ENCODE data around the gene NEO1. TPM values are rescaled to one million over a fixed set of nuclear protein-coding genes. Genes with fewer than 3 reads are reported as not detected.

NEO1 gene
- total RNA-seq, 1 donor from 2014 or later = 136 TPM

DNA sequence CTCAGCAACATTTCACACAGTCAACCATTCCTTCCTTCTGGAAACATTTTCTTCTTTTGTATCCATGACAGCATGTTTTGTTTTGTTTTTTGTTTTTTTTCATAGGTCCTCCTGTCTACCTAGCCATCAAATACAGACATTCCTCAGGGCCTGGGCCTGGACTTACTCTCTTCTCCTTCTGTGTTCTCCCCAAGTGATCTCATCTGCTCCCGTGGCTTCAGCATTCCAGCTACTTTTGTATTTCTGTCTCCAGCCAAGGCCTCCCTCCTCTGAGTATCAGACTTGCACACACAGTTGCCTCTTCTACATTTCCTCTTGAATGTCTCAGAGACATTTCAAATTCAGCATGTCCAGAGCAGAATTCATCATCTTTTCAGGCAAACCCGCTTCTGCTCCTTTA lies 234.0 kb downstream of the NEO1 start:
- H3K4me1 Mint-ChIP-seq = no peaks in the 10 kb centered on the region
- no peak for TF ChIP-seq CTCF (IDR thresholded peaks at IDR 0.05; ENCODE audit: unreplicated experiment)
- peaks cover 31% of the 10 kb centered on the region for H3K36me3 Mint-ChIP-seq
- H3K9me3 Mint-ChIP-seq = no peaks in the 10 kb centered on the region
- no peaks in the 10 kb centered on the region for H3K27me3 Mint-ChIP-seq (ENCODE audit: low read depth)
- H3K4me3 Mint-ChIP-seq = no peak overlapping the region
- DNase-seq (ENCODE audit: low spot score in 2 of 2, unreplicated experiment in 2 of 2) = no peak
- no peak overlapping the region for H3K27ac Mint-ChIP-seq

DNA sequence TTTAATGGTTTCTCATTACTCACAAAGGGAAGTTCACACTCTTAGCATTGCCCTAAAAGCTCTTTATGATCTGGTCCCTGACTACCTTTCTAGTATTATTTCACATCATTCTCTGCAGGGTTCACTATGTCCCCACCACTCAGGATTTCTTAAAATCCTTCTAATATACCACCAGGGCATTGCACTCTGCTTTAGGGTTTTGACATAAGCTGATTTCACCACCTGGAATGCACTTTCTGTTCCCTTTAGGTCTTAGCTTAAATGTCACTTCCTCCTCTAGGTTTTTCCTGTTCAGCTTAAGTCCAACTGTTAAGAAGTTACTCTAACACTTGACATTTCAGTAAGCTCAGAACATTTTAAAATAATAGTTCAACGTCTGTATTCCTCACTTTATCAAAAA lies 234.8 kb downstream of the NEO1 start:
- DNase-seq (ENCODE audit: low spot score in 2 of 2, unreplicated experiment in 2 of 2) = no peak
- H3K4me1 Mint-ChIP-seq = no peaks in the 10 kb centered on the region
- H3K27me3 Mint-ChIP-seq (ENCODE audit: low read depth) = no peaks in the 10 kb centered on the region
- H3K9me3 Mint-ChIP-seq = no peaks in the 10 kb centered on the region
- no peak for TF ChIP-seq CTCF (IDR thresholded peaks at IDR 0.05; ENCODE audit: unreplicated experiment)
- H3K36me3 Mint-ChIP-seq = peaks cover 31% of the 10 kb centered on the region
- H3K27ac Mint-ChIP-seq = no peak overlapping the region
- H3K4me3 Mint-ChIP-seq = no peak overlapping the region

- no peak for TF ChIP-seq CTCF (IDR thresholded peaks at IDR 0.05; ENCODE audit: unreplicated experiment)
- Mint-ChIP-seq H3K4me1 (no peaks in the 10 kb centered on the region), H3K27ac (no peak overlapping the region), H3K9me3 (no peaks in the 10 kb centered on the region), H3K36me3 (peaks cover 30% of the 10 kb centered on the region), H3K27me3 (ENCODE audit: low read depth) (no peaks in the 10 kb centered on the region), H3K4me3 (no peak overlapping the region)
- DNase-seq (ENCODE audit: low spot score in 2 of 2, unreplicated experiment in 2 of 2) = no peak
Measured at GRCh38 chr15:73291441-73291840, 239.2 kb downstream of the NEO1 start.

- H3K4me3 Mint-ChIP-seq = no peak overlapping the region
- H3K27me3 Mint-ChIP-seq (ENCODE audit: low read depth) = no peaks in the 10 kb centered on the region
- peaks cover 21% of the 10 kb centered on the region for H3K36me3 Mint-ChIP-seq
- no peak for DNase-seq (ENCODE audit: low spot score in 2 of 2, unreplicated experiment in 2 of 2)
- H3K9me3 Mint-ChIP-seq = no peaks in the 10 kb centered on the region
- no peak for TF ChIP-seq CTCF (IDR thresholded peaks at IDR 0.05; ENCODE audit: unreplicated experiment)
- no peak overlapping the region for H3K27ac Mint-ChIP-seq
- no peaks in the 10 kb centered on the region for H3K4me1 Mint-ChIP-seq
Measured at GRCh38 chr15:73293773-73294172, 241.5 kb downstream of the NEO1 start.

- no peak for TF ChIP-seq CTCF (IDR thresholded peaks at IDR 0.05; ENCODE audit: unreplicated experiment)
- no peak for DNase-seq (ENCODE audit: low spot score in 2 of 2, unreplicated experiment in 2 of 2)
- no peaks in the 10 kb centered on the region for H3K9me3 Mint-ChIP-seq
- no peaks in the 10 kb centered on the region for H3K27me3 Mint-ChIP-seq (ENCODE audit: low read depth)
- no peak overlapping the region for H3K27ac Mint-ChIP-seq
- no peaks in the 10 kb centered on the region for H3K4me1 Mint-ChIP-seq
- H3K36me3 Mint-ChIP-seq = peaks cover 23% of the 10 kb centered on the region
- no peak overlapping the region for H3K4me3 Mint-ChIP-seq
Measured at GRCh38 chr15:73295630-73296286, 243.5 kb downstream of the NEO1 start.
